HG03571 (cell line): ENCODE data around the gene HACD4.
A peak's percentile ranks its signal among the peaks of the same experiment; 100 is the strongest.

Source experiments
- ATAC-seq: cut with Tn5 transposase; IDR thresholded peaks from one replicate; pipeline ENCODE4 v1.9.1; 2021; ENCODE audit not compliant: unreplicated experiment

The HACD4 gene

GRCh38 chr9:21031091-21031807 is at the start of gene HACD4:
Gene HACD4, minus strand, starts transcription at chr9:21031640. Its CDS starts 50 bp downstream, at chr9:21031590.
- peak; percentile 73 for ATAC-seq

- ATAC-seq = no peak
Measured at GRCh38 chr9:21080793-21081192, 49.4 kb upstream of the HACD4 start.

- ATAC-seq = no peak
Measured at GRCh38 chr9:21078702-21079101, 47.3 kb upstream of the HACD4 start.

- no peak for ATAC-seq
Measured at GRCh38 chr9:21077781-21078180, 46.3 kb upstream of the HACD4 start, which contains the start of gene IFNB1. Gene IFNB1, minus strand, starts transcription at chr9:21077942. Its CDS starts 73 bp downstream, at chr9:21077869.

- ATAC-seq = no peak
Measured at GRCh38 chr9:21075484-21075883, 44.0 kb upstream of the HACD4 start.

- ATAC-seq = no peak
Measured at GRCh38 chr9:21070906-21071305, 39.5 kb upstream of the HACD4 start.

- no peak for ATAC-seq
Measured at GRCh38 chr9:21070171-21070571, 38.7 kb upstream of the HACD4 start.

- peak; percentile 74 for ATAC-seq
Measured at GRCh38 chr9:21060919-21061561, 29.6 kb upstream of the HACD4 start.

- ATAC-seq = no peak
Measured at GRCh38 chr9:21056931-21057330, 25.5 kb upstream of the HACD4 start.

GRCh38 chr9:21053851-21054250 is 22.4 kb upstream of the HACD4 start:
- no peak for ATAC-seq

GRCh38 chr9:21047281-21047691 is 15.8 kb upstream of the HACD4 start:
- ATAC-seq = no peak

- no peak for ATAC-seq
Measured at GRCh38 chr9:21043841-21044240, 12.4 kb upstream of the HACD4 start.

- no peak for ATAC-seq
Measured at GRCh38 chr9:21042466-21042865, 11.0 kb upstream of the HACD4 start.

GRCh38 chr9:21039302-21039701 is 7.9 kb upstream of the HACD4 start:
- no peak for ATAC-seq

- ATAC-seq = no peak
Measured at GRCh38 chr9:21037278-21037677, 5.8 kb upstream of the HACD4 start.

- ATAC-seq = no peak
Measured at GRCh38 chr9:21031808-21032183, 356 bp upstream of the HACD4 start.

GRCh38 chr9:21030389-21031035 is 928 bp downstream of the HACD4 start:
- peak; percentile 68 for ATAC-seq

- ATAC-seq = no peak
Measured at GRCh38 chr9:21029661-21030060, 1.8 kb downstream of the HACD4 start.

- no peak for ATAC-seq
Measured at GRCh38 chr9:21028466-21028865, 3.0 kb downstream of the HACD4 start.

- ATAC-seq = no peak
Measured at GRCh38 chr9:21027295-21027694, 4.1 kb downstream of the HACD4 start.

- no peak for ATAC-seq
Measured at GRCh38 chr9:21023861-21024260, 7.6 kb downstream of the HACD4 start.

- no peak for ATAC-seq
Measured at GRCh38 chr9:21018177-21018576, 13.3 kb downstream of the HACD4 start.
